Nephron (organoid): ENCODE measurements around the gene DEPDC1.

ENCODE experiments used
- H3K27ac Mint-ChIP-seq, 3 experiments: 2 replicates each; pipeline ENCODE4 v1.8.0; 2020; ENCODE audit warnings: mixed read lengths in 3 of 3, mild to moderate bottlenecking in 2 of 3, moderate library complexity in 1 of 3
- H3K27me3 Mint-ChIP-seq: 2 replicates; pipeline ENCODE4 v1.8.0; 2021; ENCODE audit warnings: low read depth, mild to moderate bottlenecking, moderate library complexity, mixed read lengths
- H3K36me3 Mint-ChIP-seq: 2 replicates; pipeline ENCODE4 v1.8.0; 2020; ENCODE audit warnings: low read depth, mixed read lengths
- H3K4me1 Mint-ChIP-seq: 2 replicates; pipeline ENCODE4 v1.8.0; 2020; ENCODE audit warnings: mixed read lengths
- H3K4me3 Mint-ChIP-seq, 3 experiments: 2 replicates each; pipeline ENCODE4 v1.8.0; 2020; ENCODE audit warnings: mild to moderate bottlenecking in 3 of 3, mixed read lengths in 3 of 3, moderate library complexity in 2 of 3
- H3K9me3 Mint-ChIP-seq: 2 replicates; pipeline ENCODE4 v1.8.0; 2020; ENCODE audit warnings: mixed read lengths
- CTCF ChIP-seq, 3 experiments: fragments of 200-600 bp; sonication (generic); IDR thresholded peaks; one replicate each; pipeline ENCODE4 v1.5.0; 2021; ENCODE audit warnings: antibody characterized with exemption in 3 of 3; ENCODE audit not compliant: unreplicated experiment in 3 of 3

Gene DEPDC1

DNA sequence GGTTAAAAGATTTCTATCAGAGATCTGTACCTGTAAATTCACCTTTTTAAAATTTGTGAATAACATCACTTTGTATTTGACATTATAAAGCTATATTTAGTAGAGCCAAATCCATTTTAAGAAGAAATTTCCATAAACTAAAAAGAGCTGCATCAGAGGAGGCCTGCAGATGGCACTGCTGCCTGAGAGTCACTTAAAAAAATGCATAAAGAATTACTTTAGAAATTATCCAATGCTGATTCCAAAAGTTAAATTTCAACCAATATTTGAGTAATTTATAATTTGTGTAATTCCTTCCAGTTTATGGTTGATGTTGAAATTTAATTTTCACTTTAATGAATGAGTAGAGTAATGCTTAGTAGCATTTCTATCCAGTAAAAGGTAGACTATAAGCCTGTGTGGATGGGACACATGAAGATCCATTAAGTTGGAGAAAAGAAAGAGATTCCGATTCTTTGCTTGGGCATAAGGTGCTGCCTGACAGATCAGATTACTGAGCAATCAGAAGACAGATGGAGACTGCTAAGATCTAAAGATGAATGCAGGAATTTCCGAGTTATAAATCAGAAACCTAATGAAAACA lies 26.4 kb downstream of the DEPDC1 start:
- Mint-ChIP-seq H3K4me3 (no peak overlapping the region), H3K36me3 (peaks cover 4% of the 10 kb centered on the region), H3K9me3 (no peaks in the 10 kb centered on the region), H3K27ac (no peak overlapping the region), H3K4me1 (no peaks in the 10 kb centered on the region), H3K27me3 (peaks cover 3% of the 10 kb centered on the region)
- peak; percentile 58 to 73 (median 68) for TF ChIP-seq CTCF (IDR thresholded peaks at IDR 0.05; ENCODE audit: unreplicated experiment in 3 of 3)

DNA sequence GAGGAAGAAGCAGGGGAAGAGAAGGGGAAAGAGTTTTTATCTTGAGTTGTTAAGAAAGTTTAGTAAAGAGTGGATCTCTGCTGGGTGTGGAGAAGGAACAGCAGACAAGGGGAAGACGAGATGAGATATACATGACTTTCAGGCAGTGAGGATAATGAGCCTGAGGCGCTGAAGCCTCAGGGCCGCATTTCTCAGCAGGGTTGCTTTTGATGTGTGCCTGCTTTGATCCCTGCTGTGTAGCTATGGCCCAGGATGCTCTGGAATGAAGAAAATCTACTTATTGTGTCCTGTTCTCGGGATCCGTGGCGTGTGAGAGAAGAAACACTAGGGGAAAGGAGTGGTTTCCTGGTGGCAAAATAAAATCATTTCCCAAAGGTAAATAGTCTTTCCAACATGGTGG lies 32.0 kb downstream of the DEPDC1 start:
- H3K27me3 Mint-ChIP-seq: no peaks in the 10 kb centered on the region

DNA sequence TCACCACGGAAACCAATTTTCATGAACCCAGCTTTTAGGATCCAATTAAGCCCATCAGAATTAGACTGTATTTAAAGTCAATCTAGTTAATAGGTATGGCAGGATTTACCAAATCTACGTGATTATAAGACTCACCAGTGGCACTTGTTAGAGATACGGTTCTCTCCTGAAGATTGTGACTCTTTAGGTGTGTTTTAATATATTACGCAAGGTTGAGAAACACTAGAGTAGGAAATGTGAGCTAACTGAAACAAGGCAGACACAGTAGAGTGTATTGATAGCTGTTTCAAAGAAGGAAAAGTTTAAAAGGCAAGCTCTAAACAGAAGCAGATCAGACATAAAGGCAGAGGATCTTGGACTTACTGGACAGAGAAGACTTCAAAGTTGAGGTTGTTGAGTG lies 35.9 kb downstream of the DEPDC1 start:
- Mint-ChIP-seq H3K36me3 (peaks cover 4% of the 10 kb centered on the region), H3K27me3 (no peaks in the 10 kb centered on the region), H3K4me1 (no peaks in the 10 kb centered on the region), H3K9me3 (peaks cover 6% of the 10 kb centered on the region), H3K4me3 (no peak overlapping the region), H3K27ac (no peak overlapping the region)
- TF ChIP-seq CTCF (IDR thresholded peaks at IDR 0.05; ENCODE audit: unreplicated experiment in 3 of 3): no peak

More for the DNA sequence above, 32.0 kb downstream of the DEPDC1 start:
- no peak for TF ChIP-seq CTCF (IDR thresholded peaks at IDR 0.05; ENCODE audit: unreplicated experiment in 3 of 3)
- no peak overlapping the region for H3K4me3 Mint-ChIP-seq
- H3K9me3 Mint-ChIP-seq: peaks cover 6% of the 10 kb centered on the region
- no peaks in the 10 kb centered on the region for H3K4me1 Mint-ChIP-seq
- H3K36me3 Mint-ChIP-seq: peaks cover 4% of the 10 kb centered on the region
- no peak overlapping the region for H3K27ac Mint-ChIP-seq

DNA sequence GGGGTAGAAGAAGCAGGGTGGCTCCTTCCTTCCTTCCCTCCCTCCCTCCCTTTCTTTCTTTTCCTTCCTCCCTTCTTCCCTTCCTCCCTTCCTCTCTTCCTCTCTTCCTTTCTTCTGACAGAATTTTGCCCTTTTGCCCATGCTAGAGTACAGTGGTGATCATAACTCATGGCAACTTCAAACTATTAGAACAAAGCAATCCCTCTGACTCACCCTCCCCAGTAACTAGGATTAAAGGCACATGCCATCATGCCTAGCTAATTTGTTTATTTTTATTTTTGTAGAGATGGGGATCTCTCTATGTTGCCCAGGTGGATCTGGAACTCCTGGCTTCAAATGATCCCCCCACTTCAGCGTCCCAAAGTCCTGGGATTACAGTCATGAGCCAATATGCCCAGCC lies 37.1 kb downstream of the DEPDC1 start:
- Mint-ChIP-seq H3K9me3 (peaks cover 6% of the 10 kb centered on the region), H3K4me1 (no peaks in the 10 kb centered on the region), H3K27ac (peak overlapping the region in 2 of 3 experiments; percentile 24 to 74), H3K36me3 (peaks cover 4% of the 10 kb centered on the region), H3K27me3 (no peaks in the 10 kb centered on the region), H3K4me3 (no peak overlapping the region)
- no peak for TF ChIP-seq CTCF (IDR thresholded peaks at IDR 0.05; ENCODE audit: unreplicated experiment in 3 of 3)

DNA sequence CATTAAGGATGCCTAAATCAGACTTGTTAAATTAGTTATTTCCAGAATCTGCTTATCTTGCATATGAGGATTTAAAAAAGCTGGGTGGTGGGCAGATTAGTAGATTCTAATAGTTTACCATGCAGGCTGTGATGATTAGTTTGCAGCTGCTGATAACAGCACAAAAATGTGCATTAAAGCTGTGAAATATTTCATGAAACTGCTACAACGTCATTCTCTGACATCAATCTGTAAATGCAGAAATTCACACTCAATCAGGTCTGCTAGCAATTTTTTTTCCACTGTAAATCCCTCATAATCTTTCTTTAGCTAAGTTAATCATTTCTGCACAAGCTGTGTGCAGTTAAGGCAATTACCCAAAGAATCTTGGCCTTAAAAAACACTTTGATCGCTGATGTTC lies 37.8 kb downstream of the DEPDC1 start:
- Mint-ChIP-seq H3K9me3 (peaks cover 4% of the 10 kb centered on the region), H3K27me3 (no peaks in the 10 kb centered on the region), H3K4me3 (no peak overlapping the region), H3K4me1 (no peaks in the 10 kb centered on the region), H3K36me3 (peaks cover 4% of the 10 kb centered on the region), H3K27ac (peak overlapping the region in 1 of 3 experiments; percentile 47)
- TF ChIP-seq CTCF (IDR thresholded peaks at IDR 0.05; ENCODE audit: unreplicated experiment in 3 of 3): no peak

- H3K4me3 Mint-ChIP-seq: no peak overlapping the region
- H3K4me1 Mint-ChIP-seq: no peaks in the 10 kb centered on the region
- no peaks in the 10 kb centered on the region for H3K27me3 Mint-ChIP-seq
- H3K36me3 Mint-ChIP-seq: no peaks in the 10 kb centered on the region
- TF ChIP-seq CTCF (IDR thresholded peaks at IDR 0.05; ENCODE audit: unreplicated experiment in 3 of 3): no peak
- no peaks in the 10 kb centered on the region for H3K9me3 Mint-ChIP-seq
- H3K27ac Mint-ChIP-seq: peak overlapping the region in 1 of 3 experiments; percentile 14
Measured at GRCh38 chr1:68456202-68456601, 40.7 kb downstream of the DEPDC1 start.
